Stomach (tissue), 9 donors: ENCODE data around the gene GRIN3A. TPM values are rescaled to one million over a fixed set of nuclear protein-coding genes. Genes with fewer than 3 reads are reported as not detected.

Experiments
- DNase-seq, 2 donors: peaks; one replicate each; pipeline versions ENCODE4 v3.0.0 to v3.0.0-alpha.2; 2013 to 2019
- H3K27ac ChIP-seq, 5 donors: fragments of 200-600 bp in 4 of 5; sonication (generic) in 4 of 5; one replicate each; pipeline ENCODE4 v1.5.1; 2013 to 2019; ENCODE audit warnings: mild to moderate bottlenecking in 1 of 5, moderate library complexity in 1 of 5
- H3K27me3 ChIP-seq, 3 donors: fragments of 200-600 bp; sonication (generic); one replicate each; pipeline ENCODE4 v1.5.1; 2017 to 2019; ENCODE audit warnings: mixed run types in 1 of 3
- H3K36me3 ChIP-seq, 4 donors: fragments of 200-600 bp; sonication (generic); 1 replicate in 3 of 4; 2 replicates in 1 of 4; pipeline ENCODE4 v1.5.1; 2016 to 2019
- H3K4me1 ChIP-seq, 4 donors: fragments of 200-600 bp; sonication (generic); one replicate each; pipeline ENCODE4 v1.5.1; 2016 to 2019
- H3K4me3 ChIP-seq, 4 donors: fragments of 200-600 bp; sonication (generic) in 3 of 4; one replicate each; pipeline ENCODE4 v1.5.1; 2016 to 2019; ENCODE audit warnings: mild to moderate bottlenecking in 1 of 4
- H3K9me3 ChIP-seq, 4 donors: fragments of 200-600 bp; sonication (generic); one replicate each; pipeline ENCODE4 v1.5.1; 2016 to 2019
- EP300 ChIP-seq: sonication (generic); formaldehyde crosslinking; IDR thresholded peaks from one replicate; pipeline ENCODE4 v1.6.1; 2017; ENCODE audit warnings: antibody characterized with exemption
- POLR2A ChIP-seq, 4 donors: fragments of 450-650 bp; IDR thresholded peaks; one replicate each; pipeline ENCODE4 v1.6.1; 2016; ENCODE audit warnings: antibody characterized with exemption in 4 of 4, control low read depth in 2 of 4, mild to moderate bottlenecking in 1 of 4, moderate library complexity in 1 of 4
- POLR2AphosphoS5 ChIP-seq, 3 donors: sonication (generic); formaldehyde crosslinking; IDR thresholded peaks; one replicate each; pipeline ENCODE4 v1.6.1; 2016; ENCODE audit warnings: antibody characterized with exemption in 3 of 3
- WGBS, 5 donors: extraction: QIAGEN DNeasy Blood & Tissue Kit in 3 of 5; methylation state at CpG; one replicate each; pipeline versions ENCODE4 v1.1.5 to v1.1.7; 2013 to 2018; 5-methylcytosine and 5-hydroxymethylcytosine counted together
- intact Hi-C: fragments of 100-400 bp; cut with DNase I; formaldehyde crosslinking; loops from one replicate; pipeline ENCODE4 v1.15.1; 2023; ENCODE audit warnings: low total_unique reads
- polyA plus RNA-seq, 3 donors: library from polyadenylated mRNA; stranded (reverse); fragments of 200-250 nt; gene quantifications; one replicate each; pipeline ENCODE4 v1.2.3, GENCODE V29; 2013
- total RNA-seq, 5 donors: library from RNA; depleted of rRNA; stranded (reverse); fragments of >200 nt; gene quantifications; one replicate each; pipeline versions ENCODE4 v1.1.0 to v1.2.3, GENCODE V29; 2014 to 2016
- TF ChIP-seq, protein P1 (sequence below), 7 experiments: fragments of 450-650 bp in 4 of 7; fragments of 200-600 bp in 3 of 7; sonication (generic) in 3 of 7; IDR thresholded peaks; one replicate each; pipeline ENCODE4 v1.5.1; 2016 to 2019; ENCODE audit warnings: antibody characterized with exemption in 7 of 7, control low read depth in 2 of 7, mild to moderate bottlenecking in 1 of 7
- donor health status: healthy with polysubstance abuse.
- donor health status: Bipolar disorder and iron deficiency.
- donor health status: healthy.

The GRIN3A gene
- total and polyA plus RNA-seq, 8 donors: 0.18 TPM; not detected in 7

DNA sequence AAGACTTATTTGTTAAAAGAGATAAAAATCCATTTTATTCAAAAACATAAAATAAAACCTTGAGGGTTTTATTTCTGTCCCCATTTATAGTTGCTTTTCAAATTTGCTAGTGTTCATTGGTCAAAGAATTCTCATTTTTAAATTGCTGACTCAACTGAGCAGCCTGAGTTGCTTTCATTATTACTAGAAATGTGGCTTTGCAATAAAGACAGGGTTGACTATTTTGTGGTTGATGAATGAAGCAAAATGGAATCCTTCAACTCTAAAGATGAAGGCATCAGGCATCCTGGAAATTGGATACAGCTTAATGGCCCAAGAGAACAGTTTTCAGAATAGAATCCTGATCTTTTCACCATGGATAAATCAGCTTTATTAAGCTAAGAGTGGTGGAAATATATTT is 119.7 kb downstream of the GRIN3A start:
- TF ChIP-seq POLR2A (IDR thresholded peaks at IDR 0.05): no peak
- TF ChIP-seq, protein P1, sequence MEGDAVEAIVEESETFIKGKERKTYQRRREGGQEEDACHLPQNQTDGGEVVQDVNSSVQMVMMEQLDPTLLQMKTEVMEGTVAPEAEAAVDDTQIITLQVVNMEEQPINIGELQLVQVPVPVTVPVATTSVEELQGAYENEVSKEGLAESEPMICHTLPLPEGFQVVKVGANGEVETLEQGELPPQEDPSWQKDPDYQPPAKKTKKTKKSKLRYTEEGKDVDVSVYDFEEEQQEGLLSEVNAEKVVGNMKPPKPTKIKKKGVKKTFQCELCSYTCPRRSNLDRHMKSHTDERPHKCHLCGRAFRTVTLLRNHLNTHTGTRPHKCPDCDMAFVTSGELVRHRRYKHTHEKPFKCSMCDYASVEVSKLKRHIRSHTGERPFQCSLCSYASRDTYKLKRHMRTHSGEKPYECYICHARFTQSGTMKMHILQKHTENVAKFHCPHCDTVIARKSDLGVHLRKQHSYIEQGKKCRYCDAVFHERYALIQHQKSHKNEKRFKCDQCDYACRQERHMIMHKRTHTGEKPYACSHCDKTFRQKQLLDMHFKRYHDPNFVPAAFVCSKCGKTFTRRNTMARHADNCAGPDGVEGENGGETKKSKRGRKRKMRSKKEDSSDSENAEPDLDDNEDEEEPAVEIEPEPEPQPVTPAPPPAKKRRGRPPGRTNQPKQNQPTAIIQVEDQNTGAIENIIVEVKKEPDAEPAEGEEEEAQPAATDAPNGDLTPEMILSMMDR (IDR thresholded peaks at IDR 0.05): no peak
- no peak for TF ChIP-seq POLR2AphosphoS5 (IDR thresholded peaks at IDR 0.05)
- no peak for TF ChIP-seq EP300
- Histone ChIP-seq H3K27me3 (no peaks in the 10 kb centered on the region), H3K9me3 (no peaks in the 10 kb centered on the region), H3K4me3 (no peak overlapping the region), H3K27ac (no peak overlapping the region), H3K4me1 (no peaks in the 10 kb centered on the region), H3K36me3 (no peaks in the 10 kb centered on the region)
- DNase-seq: no peak
- intact Hi-C loops: no loop called here

- WGBS, 5 donors: 74 to 86% (median 77%) methylated on average over 3 of the region's 3 CpGs
- Histone ChIP-seq H3K27me3 (peaks cover 0 to 6% (median 0%) of the 10 kb centered on the region in 3 donors), H3K4me1 (peaks cover 0 to 7% (median 0%) of the 10 kb centered on the region in 4 donors), H3K36me3 (no peaks in the 10 kb centered on the region), H3K9me3 (no peaks in the 10 kb centered on the region), H3K27ac (no peak overlapping the region), H3K4me3 (no peak overlapping the region)
- intact Hi-C loops: no loop called here
- TF ChIP-seq, protein P1 (IDR thresholded peaks at IDR 0.05): no peak
- TF ChIP-seq EP300 (no peak), POLR2AphosphoS5 (IDR thresholded peaks at IDR 0.05) (no peak), POLR2A (IDR thresholded peaks at IDR 0.05) (no peak)
- DNase-seq: no peak
Measured at GRCh38 chr9:101605547-101605946, 132.9 kb downstream of the GRIN3A start.

- H3K4me1 ChIP-seq: peaks cover 0 to 7% (median 0%) of the 10 kb centered on the region in 4 donors
- no peak for DNase-seq
- H3K9me3 ChIP-seq: no peaks in the 10 kb centered on the region
- 43 to 57% (median 49%) methylated on average over 2 of the region's 2 CpGs for WGBS, 5 donors
- no peak overlapping the region for H3K27ac ChIP-seq
- peaks cover 0 to 6% (median 0%) of the 10 kb centered on the region in 3 donors for H3K27me3 ChIP-seq
- intact Hi-C loops: no loop called here
- no peak for TF ChIP-seq POLR2A (IDR thresholded peaks at IDR 0.05)
- no peak for TF ChIP-seq POLR2AphosphoS5 (IDR thresholded peaks at IDR 0.05)
- no peak for TF ChIP-seq EP300
- TF ChIP-seq, protein P1 (IDR thresholded peaks at IDR 0.05): no peak
- no peak overlapping the region for H3K4me3 ChIP-seq
- no peaks in the 10 kb centered on the region for H3K36me3 ChIP-seq
Measured at GRCh38 chr9:101604296-101604695, 134.2 kb downstream of the GRIN3A start.

DNA sequence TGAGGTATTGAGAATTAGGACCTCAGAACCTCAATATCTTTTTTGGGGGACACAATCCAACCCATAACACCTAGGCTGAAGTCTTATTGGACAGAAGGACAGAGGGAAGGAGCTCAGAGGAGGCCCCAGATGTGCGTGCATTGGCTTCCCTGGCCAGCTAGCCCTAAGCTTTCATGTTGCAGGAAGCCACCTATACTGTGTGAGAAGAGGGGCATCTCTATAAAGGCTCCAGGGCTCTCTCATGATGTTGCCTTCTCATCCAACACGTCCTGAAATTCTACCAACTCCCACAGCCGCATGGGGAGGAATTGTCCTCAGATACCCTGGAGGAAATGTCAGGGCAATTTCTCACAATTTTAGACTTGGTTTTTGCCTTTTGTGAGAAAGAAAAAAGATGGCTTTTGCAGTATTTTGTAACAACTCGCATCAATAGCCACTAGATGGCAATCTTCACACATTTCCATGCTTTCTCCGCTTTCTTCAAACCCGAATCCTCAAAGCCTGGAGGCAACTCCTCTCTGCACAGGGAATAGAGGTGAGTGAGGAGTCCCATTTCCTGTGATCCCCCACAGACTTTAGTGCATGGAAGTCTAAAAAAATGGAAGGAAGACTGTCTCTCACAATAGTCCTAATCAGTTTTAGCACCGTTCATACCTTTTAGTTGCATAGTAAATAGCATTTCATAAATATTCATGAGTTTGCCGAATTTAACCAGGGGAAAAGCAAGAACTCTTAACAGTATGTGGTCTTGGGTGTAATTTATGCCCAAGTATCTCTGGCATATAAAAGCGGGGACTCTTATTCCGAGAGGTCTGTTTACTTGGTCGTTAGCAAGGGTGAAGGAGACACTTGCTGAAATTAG is 136.3 kb downstream of the GRIN3A start:
- no peak overlapping the region for H3K4me3 ChIP-seq
- intact Hi-C loops: no loop called here
- H3K27ac ChIP-seq: no peak overlapping the region
- 18 to 29% (median 21%) methylated on average over 11 of the region's 11 CpGs for WGBS, 5 donors
- peak in 1 of 2 donors; percentile 73 for DNase-seq
- TF ChIP-seq EP300 (no peak), POLR2A (IDR thresholded peaks at IDR 0.05) (no peak), POLR2AphosphoS5 (IDR thresholded peaks at IDR 0.05) (no peak)
- TF ChIP-seq, protein P1 (IDR thresholded peaks at IDR 0.05): peak in 5 of 7 experiments; percentile 21 to 50 (median 37)
- no peaks in the 10 kb centered on the region for H3K36me3 ChIP-seq
- peaks cover 0 to 6% (median 0%) of the 10 kb centered on the region in 3 donors for H3K27me3 ChIP-seq
- peaks cover 0 to 7% (median 0%) of the 10 kb centered on the region in 4 donors for H3K4me1 ChIP-seq
- no peaks in the 10 kb centered on the region for H3K9me3 ChIP-seq
